ENCODE data around the gene COX6B2. TPM values are rescaled to one million over a fixed set of nuclear protein-coding genes. Genes with fewer than 3 reads are reported as not detected.

COX6B2 gene
- total RNA-seq, 1 donor from 2014 or later = 0.24 TPM

GRCh38 chr19:55383279-55384130 lies 29.0 kb upstream of the COX6B2 start:
- no peak for DNase-seq (ENCODE audit: low read depth)

- no peak for DNase-seq (ENCODE audit: low read depth)
Observed at GRCh38 chr19:55382522-55383054, 28.1 kb upstream of the COX6B2 start.

- no peak for DNase-seq (ENCODE audit: low read depth)
Observed at GRCh38 chr19:55382013-55382412, 27.5 kb upstream of the COX6B2 start.

- peak; percentile 78 for DNase-seq (ENCODE audit: low read depth)
Observed at GRCh38 chr19:55379174-55379573, 24.7 kb upstream of the COX6B2 start.

GRCh38 chr19:55377356-55378131 lies 23.0 kb upstream of the COX6B2 start:
- DNase-seq (ENCODE audit: low read depth) = no peak

- DNase-seq (ENCODE audit: low read depth) = no peak
Observed at GRCh38 chr19:55376241-55376933, 21.9 kb upstream of the COX6B2 start, which contains the start of gene TMEM190. Gene TMEM190 (plus strand): TSS chr19:55376826. CDS start chr19:55376854, 28 bp downstream.

GRCh38 chr19:55373993-55374757 lies 19.7 kb upstream of the COX6B2 start:
- no peak for DNase-seq (ENCODE audit: low read depth)

- no peak for DNase-seq (ENCODE audit: low read depth)
Observed at GRCh38 chr19:55373306-55373992, 18.9 kb upstream of the COX6B2 start.

- no peak for DNase-seq (ENCODE audit: low read depth)
Observed at GRCh38 chr19:55372316-55373081, 18.0 kb upstream of the COX6B2 start.

GRCh38 chr19:55370305-55370988 lies 15.9 kb upstream of the COX6B2 start, which contains the start of gene IL11:
Gene IL11 (minus strand): TSS chr19:55370463. CDS start chr19:55370310, 153 bp downstream.
- no peak for DNase-seq (ENCODE audit: low read depth)

- peak; percentile 40 for DNase-seq (ENCODE audit: low read depth)
Observed at GRCh38 chr19:55369653-55370304, 15.3 kb upstream of the COX6B2 start.

GRCh38 chr19:55368701-55369563 lies 14.4 kb upstream of the COX6B2 start:
- no peak for DNase-seq (ENCODE audit: low read depth)

- no peak for DNase-seq (ENCODE audit: low read depth)
Observed at GRCh38 chr19:55368106-55368505, 13.6 kb upstream of the COX6B2 start.

GRCh38 chr19:55366790-55367189 lies 12.3 kb upstream of the COX6B2 start:
- DNase-seq (ENCODE audit: low read depth) = no peak

- DNase-seq (ENCODE audit: low read depth) = no peak
Observed at GRCh38 chr19:55365964-55366363, 11.4 kb upstream of the COX6B2 start.

GRCh38 chr19:55365245-55365644 lies 10.7 kb upstream of the COX6B2 start:
- no peak for DNase-seq (ENCODE audit: low read depth)

All from myocyte (in vitro differentiated cells).